Neuron (in vitro differentiated cells): ENCODE measurements around the gene LTBP3.
A peak's percentile ranks its signal among the peaks of the same experiment; 100 is the strongest.

ENCODE experiments used
- H2AFZ ChIP-seq: one replicate; pipeline ENCODE4 v1.6.1; 2013; ENCODE audit warnings: low read depth, mild to moderate bottlenecking, inconsistent platforms, low read length, moderate library complexity
- H3K27me3 ChIP-seq: one replicate; pipeline ENCODE4 v1.6.1; 2013; ENCODE audit warnings: low read length; ENCODE audit not compliant: insufficient read depth
- H3K36me3 ChIP-seq: one replicate; pipeline ENCODE4 v1.6.1; 2013; ENCODE audit warnings: low read length; ENCODE audit not compliant: insufficient read depth
- H3K4me1 ChIP-seq: one replicate; pipeline ENCODE4 v1.6.1; 2013; ENCODE audit warnings: low read length; ENCODE audit not compliant: insufficient read depth
- H3K4me3 ChIP-seq: 2 replicates; pipeline ENCODE4 v1.5.1; 2013; ENCODE audit warnings: mild to moderate bottlenecking, low read length, moderate library complexity
- H3K9me3 ChIP-seq: one replicate; pipeline ENCODE4 v1.6.1; 2013; ENCODE audit warnings: low read length

LTBP3 gene

DNA sequence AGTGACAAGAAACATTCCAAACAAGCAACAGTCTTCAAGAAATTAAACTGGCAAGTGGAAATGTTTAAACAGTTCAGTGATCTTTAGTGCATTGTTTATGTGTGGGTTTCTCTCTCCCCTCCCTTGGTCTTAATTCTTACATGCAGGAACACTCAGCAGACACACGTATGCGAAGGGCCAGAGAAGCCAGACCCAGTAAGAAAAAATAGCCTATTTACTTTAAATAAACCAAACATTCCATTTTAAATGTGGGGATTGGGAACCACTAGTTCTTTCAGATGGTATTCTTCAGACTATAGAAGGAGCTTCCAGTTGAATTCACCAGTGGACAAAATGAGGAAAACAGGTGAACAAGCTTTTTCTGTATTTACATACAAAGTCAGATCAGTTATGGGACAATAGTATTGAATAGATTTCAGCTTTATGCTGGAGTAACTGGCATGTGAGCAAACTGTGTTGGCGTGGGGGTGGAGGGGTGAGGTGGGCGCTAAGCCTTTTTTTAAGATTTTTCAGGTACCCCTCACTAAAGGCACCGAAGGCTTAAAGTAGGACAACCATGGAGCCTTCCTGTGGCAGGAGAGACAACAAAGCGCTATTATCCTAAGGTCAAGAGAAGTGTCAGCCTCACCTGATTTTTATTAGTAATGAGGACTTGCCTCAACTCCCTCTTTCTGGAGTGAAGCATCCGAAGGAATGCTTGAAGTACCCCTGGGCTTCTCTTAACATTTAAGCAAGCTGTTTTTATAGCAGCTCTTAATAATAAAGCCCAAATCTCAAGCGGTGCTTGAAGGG, 53.3 kb downstream of the LTBP3 start:
- Histone ChIP-seq H3K4me3 (peak overlapping the region; percentile 80), H3K9me3 (no peaks in the 10 kb centered on the region), H2AFZ (no peak overlapping the region), H3K27me3 (no peaks in the 10 kb centered on the region), H3K36me3 (peaks cover 65% of the 10 kb centered on the region), H3K4me1 (peaks cover 10% of the 10 kb centered on the region)

DNA sequence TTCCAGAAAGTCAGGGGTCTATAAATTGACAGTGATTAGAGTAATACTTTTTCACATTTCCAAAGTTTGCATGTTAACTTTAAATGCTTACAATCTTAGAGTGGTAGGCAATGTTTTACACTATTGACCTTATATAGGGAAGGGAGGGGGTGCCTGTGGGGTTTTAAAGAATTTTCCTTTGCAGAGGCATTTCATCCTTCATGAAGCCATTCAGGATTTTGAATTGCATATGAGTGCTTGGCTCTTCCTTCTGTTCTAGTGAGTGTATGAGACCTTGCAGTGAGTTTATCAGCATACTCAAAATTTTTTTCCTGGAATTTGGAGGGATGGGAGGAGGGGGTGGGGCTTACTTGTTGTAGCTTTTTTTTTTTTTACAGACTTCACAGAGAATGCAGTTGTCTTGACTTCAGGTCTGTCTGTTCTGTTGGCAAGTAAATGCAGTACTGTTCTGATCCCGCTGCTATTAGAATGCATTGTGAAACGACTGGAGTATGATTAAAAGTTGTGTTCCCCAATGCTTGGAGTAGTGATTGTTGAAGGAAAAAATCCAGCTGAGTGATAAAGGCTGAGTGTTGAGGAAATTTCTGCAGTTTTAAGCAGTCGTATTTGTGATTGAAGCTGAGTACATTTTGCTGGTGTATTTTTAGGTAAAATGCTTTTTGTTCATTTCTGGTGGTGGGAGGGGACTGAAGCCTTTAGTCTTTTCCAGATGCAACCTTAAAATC, 54.0 kb downstream of the LTBP3 start:
- H3K4me1 ChIP-seq: peaks cover 10% of the 10 kb centered on the region
- H3K27me3 ChIP-seq: no peaks in the 10 kb centered on the region
- no peak overlapping the region for H2AFZ ChIP-seq
- H3K36me3 ChIP-seq: peaks cover 65% of the 10 kb centered on the region
- no peaks in the 10 kb centered on the region for H3K9me3 ChIP-seq
- H3K4me3 ChIP-seq: peak overlapping the region; percentile 80

DNA sequence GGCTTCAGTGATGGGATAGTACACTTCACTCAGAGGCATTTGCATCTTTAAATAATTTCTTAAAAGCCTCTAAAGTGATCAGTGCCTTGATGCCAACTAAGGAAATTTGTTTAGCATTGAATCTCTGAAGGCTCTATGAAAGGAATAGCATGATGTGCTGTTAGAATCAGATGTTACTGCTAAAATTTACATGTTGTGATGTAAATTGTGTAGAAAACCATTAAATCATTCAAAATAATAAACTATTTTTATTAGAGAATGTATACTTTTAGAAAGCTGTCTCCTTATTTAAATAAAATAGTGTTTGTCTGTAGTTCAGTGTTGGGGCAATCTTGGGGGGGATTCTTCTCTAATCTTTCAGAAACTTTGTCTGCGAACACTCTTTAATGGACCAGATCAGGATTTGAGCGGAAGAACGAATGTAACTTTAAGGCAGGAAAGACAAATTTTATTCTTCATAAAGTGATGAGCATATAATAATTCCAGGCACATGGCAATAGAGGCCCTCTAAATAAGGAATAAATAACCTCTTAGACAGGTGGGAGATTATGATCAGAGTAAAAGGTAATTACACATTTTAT, 54.7 kb downstream of the LTBP3 start:
- Histone ChIP-seq H3K4me1 (peaks cover 10% of the 10 kb centered on the region), H3K9me3 (no peaks in the 10 kb centered on the region), H2AFZ (no peak overlapping the region), H3K4me3 (peak overlapping the region; percentile 80), H3K36me3 (peaks cover 65% of the 10 kb centered on the region), H3K27me3 (no peaks in the 10 kb centered on the region)

DNA sequence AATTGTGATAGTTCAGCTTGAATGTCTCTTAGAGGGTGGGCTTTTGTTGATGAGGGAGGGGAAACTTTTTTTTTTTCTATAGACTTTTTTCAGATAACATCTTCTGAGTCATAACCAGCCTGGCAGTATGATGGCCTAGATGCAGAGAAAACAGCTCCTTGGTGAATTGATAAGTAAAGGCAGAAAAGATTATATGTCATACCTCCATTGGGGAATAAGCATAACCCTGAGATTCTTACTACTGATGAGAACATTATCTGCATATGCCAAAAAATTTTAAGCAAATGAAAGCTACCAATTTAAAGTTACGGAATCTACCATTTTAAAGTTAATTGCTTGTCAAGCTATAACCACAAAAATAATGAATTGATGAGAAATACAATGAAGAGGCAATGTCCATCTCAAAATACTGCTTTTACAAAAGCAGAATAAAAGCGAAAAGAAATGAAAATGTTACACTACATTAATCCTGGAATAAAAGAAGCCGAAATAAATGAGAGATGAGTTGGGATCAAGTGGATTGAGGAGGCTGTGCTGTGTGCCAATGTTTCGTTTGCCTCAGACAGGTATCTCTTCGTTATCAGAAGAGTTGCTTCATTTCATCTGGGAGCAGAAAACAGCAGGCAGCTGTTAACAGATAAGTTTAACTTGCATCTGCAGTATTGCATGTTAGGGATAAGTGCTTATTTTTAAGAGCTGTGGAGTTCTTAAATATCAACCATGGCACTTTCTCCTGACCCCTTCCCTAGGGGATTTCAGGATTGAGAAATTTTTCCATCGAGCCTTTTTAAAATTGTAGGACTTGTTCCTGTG, 55.4 kb downstream of the LTBP3 start:
- H3K36me3 ChIP-seq: peaks cover 65% of the 10 kb centered on the region
- peaks cover 10% of the 10 kb centered on the region for H3K4me1 ChIP-seq
- no peaks in the 10 kb centered on the region for H3K9me3 ChIP-seq
- H3K27me3 ChIP-seq: no peaks in the 10 kb centered on the region
- peak overlapping the region; percentile 80 for H3K4me3 ChIP-seq
- H2AFZ ChIP-seq: no peak overlapping the region

DNA sequence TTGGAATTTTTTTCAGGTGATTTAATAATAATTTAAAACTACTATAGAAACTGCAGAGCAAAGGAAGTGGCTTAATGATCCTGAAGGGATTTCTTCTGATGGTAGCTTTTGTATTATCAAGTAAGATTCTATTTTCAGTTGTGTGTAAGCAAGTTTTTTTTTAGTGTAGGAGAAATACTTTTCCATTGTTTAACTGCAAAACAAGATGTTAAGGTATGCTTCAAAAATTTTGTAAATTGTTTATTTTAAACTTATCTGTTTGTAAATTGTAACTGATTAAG, 55.9 kb downstream of the LTBP3 start:
- H3K36me3 ChIP-seq: peaks cover 61% of the 10 kb centered on the region
- H3K4me1 ChIP-seq: peaks cover 10% of the 10 kb centered on the region

DNA sequence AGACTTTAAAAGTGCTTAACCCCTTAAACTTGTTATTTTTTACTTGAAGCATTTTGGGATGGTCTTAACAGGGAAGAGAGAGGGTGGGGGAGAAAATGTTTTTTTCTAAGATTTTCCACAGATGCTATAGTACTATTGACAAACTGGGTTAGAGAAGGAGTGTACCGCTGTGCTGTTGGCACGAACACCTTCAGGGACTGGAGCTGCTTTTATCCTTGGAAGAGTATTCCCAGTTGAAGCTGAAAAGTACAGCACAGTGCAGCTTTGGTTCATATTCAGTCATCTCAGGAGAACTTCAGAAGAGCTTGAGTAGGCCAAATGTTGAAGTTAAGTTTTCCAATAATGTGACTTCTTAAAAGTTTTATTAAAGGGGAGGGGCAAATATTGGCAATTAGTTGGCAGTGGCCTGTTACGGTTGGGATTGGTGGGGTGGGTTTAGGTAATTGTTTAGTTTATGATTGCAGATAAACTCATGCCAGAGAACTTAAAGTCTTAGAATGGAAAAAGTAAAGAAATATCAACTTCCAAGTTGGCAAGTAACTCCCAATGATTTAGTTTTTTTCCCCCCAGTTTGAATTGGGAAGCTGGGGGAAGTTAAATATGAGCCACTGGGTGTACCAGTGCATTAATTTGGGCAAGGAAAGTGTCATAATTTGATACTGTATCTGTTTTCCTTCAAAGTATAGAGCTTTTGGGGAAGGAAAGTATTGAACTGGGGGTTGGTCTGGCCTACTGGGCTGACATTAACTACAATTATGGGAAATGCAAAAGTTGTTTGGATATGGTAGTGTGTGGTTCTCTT, 56.5 kb downstream of the LTBP3 start:
- Histone ChIP-seq H3K4me1 (peaks cover 10% of the 10 kb centered on the region), H2AFZ (no peak overlapping the region), H3K4me3 (peak overlapping the region; percentile 80), H3K9me3 (no peaks in the 10 kb centered on the region), H3K36me3 (peaks cover 56% of the 10 kb centered on the region), H3K27me3 (no peaks in the 10 kb centered on the region)

More for the DNA sequence above, 55.9 kb downstream of the LTBP3 start:
- H3K27me3 ChIP-seq: no peaks in the 10 kb centered on the region
- peak overlapping the region; percentile 80 for H3K4me3 ChIP-seq
- H3K9me3 ChIP-seq: no peaks in the 10 kb centered on the region
- H2AFZ ChIP-seq: no peak overlapping the region

DNA sequence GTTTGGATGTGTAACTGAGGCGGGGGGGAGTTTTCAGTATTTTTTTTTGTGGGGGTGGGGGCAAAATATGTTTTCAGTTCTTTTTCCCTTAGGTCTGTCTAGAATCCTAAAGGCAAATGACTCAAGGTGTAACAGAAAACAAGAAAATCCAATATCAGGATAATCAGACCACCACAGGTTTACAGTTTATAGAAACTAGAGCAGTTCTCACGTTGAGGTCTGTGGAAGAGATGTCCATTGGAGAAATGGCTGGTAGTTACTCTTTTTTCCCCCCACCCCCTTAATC, 57.0 kb downstream of the LTBP3 start:
- no peak overlapping the region for H2AFZ ChIP-seq
- H3K27me3 ChIP-seq: no peaks in the 10 kb centered on the region
- peaks cover 11% of the 10 kb centered on the region for H3K4me1 ChIP-seq
- H3K9me3 ChIP-seq: no peaks in the 10 kb centered on the region
- peaks cover 50% of the 10 kb centered on the region for H3K36me3 ChIP-seq
- peak overlapping the region; percentile 80 for H3K4me3 ChIP-seq

DNA sequence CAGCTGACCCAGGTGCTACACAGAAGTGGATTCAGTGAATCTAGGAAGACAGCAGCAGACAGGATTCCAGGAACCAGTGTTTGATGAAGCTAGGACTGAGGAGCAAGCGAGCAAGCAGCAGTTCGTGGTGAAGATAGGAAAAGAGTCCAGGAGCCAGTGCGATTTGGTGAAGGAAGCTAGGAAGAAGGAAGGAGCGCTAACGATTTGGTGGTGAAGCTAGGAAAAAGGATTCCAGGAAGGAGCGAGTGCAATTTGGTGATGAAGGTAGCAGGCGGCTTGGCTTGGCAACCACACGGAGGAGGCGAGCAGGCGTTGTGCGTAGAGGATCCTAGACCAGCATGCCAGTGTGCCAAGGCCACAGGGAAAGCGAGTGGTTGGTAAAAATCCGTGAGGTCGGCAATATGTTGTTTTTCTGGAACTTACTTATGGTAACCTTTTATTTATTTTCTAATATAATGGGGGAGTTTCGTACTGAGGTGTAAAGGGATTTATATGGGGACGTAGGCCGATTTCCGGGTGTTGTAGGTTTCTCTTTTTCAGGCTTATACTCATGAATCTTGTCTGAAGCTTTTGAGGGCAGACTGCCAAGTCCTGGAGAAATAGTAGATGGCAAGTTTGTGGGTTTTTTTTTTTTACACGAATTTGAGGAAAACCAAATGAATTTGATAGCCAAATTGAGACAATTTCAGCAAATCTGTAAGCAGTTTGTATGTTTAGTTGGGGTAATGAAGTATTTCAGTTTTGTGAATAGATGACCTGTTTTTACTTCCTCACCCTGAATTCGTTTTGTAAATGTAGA, 57.6 kb downstream of the LTBP3 start:
- Histone ChIP-seq H3K4me1 (peaks cover 14% of the 10 kb centered on the region), H3K36me3 (peaks cover 45% of the 10 kb centered on the region), H3K27me3 (no peaks in the 10 kb centered on the region), H3K4me3 (peak overlapping the region; percentile 80), H3K9me3 (no peaks in the 10 kb centered on the region), H2AFZ (no peak overlapping the region)

DNA sequence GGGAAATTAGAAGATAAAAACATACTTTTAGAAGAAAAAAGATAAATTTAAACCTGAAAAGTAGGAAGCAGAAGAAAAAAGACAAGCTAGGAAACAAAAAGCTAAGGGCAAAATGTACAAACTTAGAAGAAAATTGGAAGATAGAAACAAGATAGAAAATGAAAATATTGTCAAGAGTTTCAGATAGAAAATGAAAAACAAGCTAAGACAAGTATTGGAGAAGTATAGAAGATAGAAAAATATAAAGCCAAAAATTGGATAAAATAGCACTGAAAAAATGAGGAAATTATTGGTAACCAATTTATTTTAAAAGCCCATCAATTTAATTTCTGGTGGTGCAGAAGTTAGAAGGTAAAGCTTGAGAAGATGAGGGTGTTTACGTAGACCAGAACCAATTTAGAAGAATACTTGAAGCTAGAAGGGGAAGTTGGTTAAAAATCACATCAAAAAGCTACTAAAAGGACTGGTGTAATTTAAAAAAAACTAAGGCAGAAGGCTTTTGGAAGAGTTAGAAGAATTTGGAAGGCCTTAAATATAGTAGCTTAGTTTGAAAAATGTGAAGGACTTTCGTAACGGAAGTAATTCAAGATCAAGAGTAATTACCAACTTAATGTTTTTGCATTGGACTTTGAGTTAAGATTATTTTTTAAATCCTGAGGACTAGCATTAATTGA, 58.3 kb downstream of the LTBP3 start:
- peaks cover 10% of the 10 kb centered on the region for H3K4me1 ChIP-seq
- H3K9me3 ChIP-seq: no peaks in the 10 kb centered on the region
- peak overlapping the region; percentile 80 for H3K4me3 ChIP-seq
- no peak overlapping the region for H2AFZ ChIP-seq
- H3K36me3 ChIP-seq: peaks cover 38% of the 10 kb centered on the region
- H3K27me3 ChIP-seq: no peaks in the 10 kb centered on the region

DNA sequence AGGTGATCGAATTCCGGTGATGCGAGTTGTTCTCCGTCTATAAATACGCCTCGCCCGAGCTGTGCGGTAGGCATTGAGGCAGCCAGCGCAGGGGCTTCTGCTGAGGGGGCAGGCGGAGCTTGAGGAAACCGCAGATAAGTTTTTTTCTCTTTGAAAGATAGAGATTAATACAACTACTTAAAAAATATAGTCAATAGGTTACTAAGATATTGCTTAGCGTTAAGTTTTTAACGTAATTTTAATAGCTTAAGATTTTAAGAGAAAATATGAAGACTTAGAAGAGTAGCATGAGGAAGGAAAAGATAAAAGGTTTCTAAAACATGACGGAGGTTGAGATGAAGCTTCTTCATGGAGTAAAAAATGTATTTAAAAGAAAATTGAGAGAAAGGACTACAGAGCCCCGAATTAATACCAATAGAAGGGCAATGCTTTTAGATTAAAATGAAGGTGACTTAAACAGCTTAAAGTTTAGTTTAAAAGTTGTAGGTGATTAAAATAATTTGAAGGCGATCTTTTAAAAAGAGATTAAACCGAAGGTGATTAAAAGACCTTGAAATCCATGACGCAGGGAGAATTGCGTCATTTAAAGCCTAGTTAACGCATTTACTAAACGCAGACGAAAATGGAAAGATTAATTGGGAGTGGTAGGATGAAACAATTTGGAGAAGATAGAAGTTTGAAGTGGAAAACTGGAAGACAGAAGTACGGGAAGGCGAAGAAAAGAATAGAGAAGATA, 59.0 kb downstream of the LTBP3 start, which contains the start of gene MALAT1:
MALAT1 (plus strand) TSS at position 69 of the 736 bp plus-strand sequence.
- Histone ChIP-seq H3K9me3 (no peaks in the 10 kb centered on the region), H3K27me3 (no peaks in the 10 kb centered on the region), H3K4me1 (peaks cover 13% of the 10 kb centered on the region), H3K36me3 (peaks cover 31% of the 10 kb centered on the region), H2AFZ (no peak within 1 kb of the TSS), H3K4me3 (peak within 1 kb of the TSS; percentile 80)

DNA sequence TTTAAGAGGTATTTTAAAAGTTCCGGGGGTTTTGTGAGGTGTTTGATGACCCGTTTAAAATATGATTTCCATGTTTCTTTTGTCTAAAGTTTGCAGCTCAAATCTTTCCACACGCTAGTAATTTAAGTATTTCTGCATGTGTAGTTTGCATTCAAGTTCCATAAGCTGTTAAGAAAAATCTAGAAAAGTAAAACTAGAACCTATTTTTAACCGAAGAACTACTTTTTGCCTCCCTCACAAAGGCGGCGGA, 59.5 kb downstream of the LTBP3 start:
- Histone ChIP-seq H3K9me3 (no peaks in the 10 kb centered on the region), H3K36me3 (peaks cover 26% of the 10 kb centered on the region), H3K4me3 (peak overlapping the region; percentile 80), H3K27me3 (no peaks in the 10 kb centered on the region), H2AFZ (no peak overlapping the region), H3K4me1 (peaks cover 17% of the 10 kb centered on the region)
